ENCODE results near the gene ZNF580.

Gene ZNF580

GRCh38 chr19:55643003-55643886 lies 2.4 kb downstream of the ZNF580 start, which contains the start of gene ZNF581:
Gene ZNF581 (plus strand): TSS chr19:55643649. CDS start chr19:55644572, 923 bp downstream.
- TF ChIP-seq, protein P1, sequence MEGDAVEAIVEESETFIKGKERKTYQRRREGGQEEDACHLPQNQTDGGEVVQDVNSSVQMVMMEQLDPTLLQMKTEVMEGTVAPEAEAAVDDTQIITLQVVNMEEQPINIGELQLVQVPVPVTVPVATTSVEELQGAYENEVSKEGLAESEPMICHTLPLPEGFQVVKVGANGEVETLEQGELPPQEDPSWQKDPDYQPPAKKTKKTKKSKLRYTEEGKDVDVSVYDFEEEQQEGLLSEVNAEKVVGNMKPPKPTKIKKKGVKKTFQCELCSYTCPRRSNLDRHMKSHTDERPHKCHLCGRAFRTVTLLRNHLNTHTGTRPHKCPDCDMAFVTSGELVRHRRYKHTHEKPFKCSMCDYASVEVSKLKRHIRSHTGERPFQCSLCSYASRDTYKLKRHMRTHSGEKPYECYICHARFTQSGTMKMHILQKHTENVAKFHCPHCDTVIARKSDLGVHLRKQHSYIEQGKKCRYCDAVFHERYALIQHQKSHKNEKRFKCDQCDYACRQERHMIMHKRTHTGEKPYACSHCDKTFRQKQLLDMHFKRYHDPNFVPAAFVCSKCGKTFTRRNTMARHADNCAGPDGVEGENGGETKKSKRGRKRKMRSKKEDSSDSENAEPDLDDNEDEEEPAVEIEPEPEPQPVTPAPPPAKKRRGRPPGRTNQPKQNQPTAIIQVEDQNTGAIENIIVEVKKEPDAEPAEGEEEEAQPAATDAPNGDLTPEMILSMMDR (IDR thresholded peaks at IDR 0.05; ENCODE audit: low read depth, low read length): no peak
- peak within 1 kb of the TSS; percentile 83 for H3K4me3 ChIP-seq (ENCODE audit: low read depth, low read length)

GRCh38 chr19:55643887-55644176 lies 3.0 kb downstream of the ZNF580 start:
- H3K4me3 ChIP-seq (ENCODE audit: low read depth, low read length): peak overlapping the region; percentile 83

GRCh38 chr19:55644191-55644833 lies 3.5 kb downstream of the ZNF580 start:
- TF ChIP-seq, protein P1 (IDR thresholded peaks at IDR 0.05; ENCODE audit: low read depth, low read length): no peak
- peak overlapping the region; percentile 83 for H3K4me3 ChIP-seq (ENCODE audit: low read depth, low read length)

More at GRCh38 chr19:55643887-55644176, 3.0 kb downstream of the ZNF580 start:
- TF ChIP-seq, protein P1 (IDR thresholded peaks at IDR 0.05; ENCODE audit: low read depth, low read length): no peak

DNA sequence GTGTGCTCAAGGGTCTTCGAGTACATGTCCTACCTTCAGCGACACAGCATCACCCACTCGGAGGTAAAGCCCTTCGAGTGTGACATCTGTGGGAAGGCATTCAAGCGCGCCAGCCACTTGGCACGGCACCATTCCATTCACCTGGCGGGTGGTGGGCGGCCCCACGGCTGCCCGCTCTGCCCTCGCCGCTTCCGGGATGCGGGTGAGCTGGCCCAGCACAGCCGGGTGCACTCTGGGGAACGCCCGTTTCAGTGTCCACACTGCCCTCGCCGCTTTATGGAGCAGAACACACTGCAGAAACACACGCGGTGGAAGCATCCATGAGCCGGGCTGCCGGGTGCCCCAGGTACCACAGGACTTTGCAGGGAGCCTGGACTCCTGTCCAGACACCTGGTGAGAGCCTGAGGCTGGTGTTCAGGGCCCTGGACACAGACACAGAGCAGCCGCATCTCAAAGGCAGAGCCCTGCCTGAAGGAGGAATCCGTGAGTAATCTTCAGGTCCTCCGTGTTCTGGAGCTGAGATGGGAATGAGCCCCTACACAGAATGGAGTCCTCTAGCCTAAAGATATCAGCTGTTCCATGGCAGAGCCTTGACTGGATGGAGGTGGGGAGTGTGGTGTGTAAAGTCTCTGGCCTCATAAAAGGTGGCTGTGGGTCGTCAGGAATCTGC lies 4.2 kb downstream of the ZNF580 start:
- TF ChIP-seq, protein P1 (IDR thresholded peaks at IDR 0.05; ENCODE audit: low read depth, low read length): no peak
- peak overlapping the region; percentile 83 for H3K4me3 ChIP-seq (ENCODE audit: low read depth, low read length)

- TF ChIP-seq, protein P1 (IDR thresholded peaks at IDR 0.05; ENCODE audit: low read depth, low read length): no peak
- no peak overlapping the region for H3K4me3 ChIP-seq (ENCODE audit: low read depth, low read length)
These were observed 4.7 kb downstream of the ZNF580 start for GRCh38 chr19:55645512-55645881.

DNA sequence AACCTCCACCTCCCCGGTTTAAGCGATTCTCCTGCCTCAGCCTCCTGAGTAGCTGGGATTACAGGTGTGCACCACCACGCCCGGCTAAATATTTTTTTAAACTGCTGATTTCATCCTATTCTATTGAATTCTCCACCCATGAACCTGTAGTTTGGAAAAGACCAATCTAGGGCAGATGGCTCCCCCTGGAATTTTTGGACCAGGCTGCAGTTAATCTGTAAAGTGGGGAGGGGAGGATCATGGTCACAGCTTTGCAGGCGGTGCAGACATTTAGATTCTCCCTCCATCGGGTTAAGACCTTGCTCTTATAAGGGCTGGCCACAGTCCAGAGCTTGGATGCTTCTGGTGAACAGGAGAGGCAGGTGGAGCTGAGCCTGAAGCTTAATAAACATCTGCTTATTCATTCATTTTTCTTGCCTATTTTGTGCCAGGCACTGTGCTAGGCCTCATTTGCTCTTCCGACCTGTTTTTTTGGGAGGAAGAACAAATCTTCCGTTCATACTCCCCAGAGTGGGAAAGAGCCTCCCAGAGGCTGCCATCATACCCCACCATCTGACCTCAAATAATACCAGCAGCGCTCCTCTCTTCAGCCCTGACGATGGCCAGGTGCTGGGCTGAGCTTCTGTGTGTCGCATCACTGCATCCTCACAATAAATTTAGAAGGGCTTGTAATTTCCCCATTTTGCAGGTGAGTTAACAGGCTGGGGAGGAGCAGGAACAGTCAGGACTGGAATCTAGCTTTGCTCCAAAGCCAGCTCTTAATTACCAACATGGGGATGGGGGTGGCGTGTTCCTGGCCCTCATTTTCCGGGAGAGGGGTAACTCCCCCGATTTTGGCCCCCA lies 6.3 kb downstream of the ZNF580 start:
- TF ChIP-seq, protein P1 (IDR thresholded peaks at IDR 0.05; ENCODE audit: low read depth, low read length): no peak
- peak overlapping the region; percentile 73 for H3K4me3 ChIP-seq (ENCODE audit: low read depth, low read length)
